Head of caudate nucleus (tissue), 42 donors: Measurements from ENCODE around the gene ZNF732.
A peak's percentile ranks its signal among the peaks of the same experiment; 100 is the strongest.
"Not testable (repeated sequence)": the region's sequence is repeated elsewhere in the genome, so short reads cannot be mapped to it uniquely, and the experiment has no call there.

Experiments
- DNase-seq, 42 donors: peaks; one replicate each; pipeline versions ENCODE4 v3.0.0 to v3.0.0-alpha.2; 2020 to 2021; ENCODE audit warnings: mixed read lengths in 7 of 42
- intact Hi-C: fragments of 100-400 bp; cut with DNase I; formaldehyde crosslinking; loops from one replicate; pipeline ENCODE4 v1.15.0; 2022

Gene ZNF732

DNA sequence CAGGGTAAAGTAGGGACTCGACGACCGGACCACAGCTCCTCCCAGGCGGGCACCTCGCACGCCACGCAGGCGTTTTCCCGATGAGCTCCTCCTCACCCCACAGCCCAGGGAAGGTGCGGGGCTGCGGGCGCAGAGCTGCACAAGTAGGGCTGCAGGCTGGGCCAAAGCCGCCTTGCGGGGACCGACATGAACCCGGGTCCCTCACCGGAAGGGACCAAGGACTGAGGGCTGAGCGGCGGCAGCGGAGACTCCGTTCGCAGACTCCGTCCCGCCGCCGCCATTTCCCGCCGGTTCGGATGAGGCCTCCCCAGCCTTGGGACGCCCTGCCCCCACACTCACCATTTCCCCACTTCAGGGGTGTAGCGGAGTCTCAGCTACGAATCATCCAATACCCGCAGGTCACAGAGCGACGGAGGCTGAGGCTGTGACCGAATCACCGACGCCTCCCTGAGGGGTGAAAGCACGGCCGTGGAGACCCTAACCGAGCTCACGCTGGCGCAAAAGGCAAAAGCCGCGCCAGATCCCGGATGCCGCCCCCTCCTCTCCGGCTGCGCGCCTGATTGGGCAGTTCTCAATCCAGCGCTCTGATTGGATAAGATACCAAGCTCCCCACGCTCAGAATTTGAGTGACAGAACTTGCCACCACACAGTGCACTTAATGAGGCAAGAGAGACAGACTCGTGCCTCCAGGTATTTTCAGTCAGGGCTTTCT lies at the start of gene ZNF732:
ZNF732 (minus strand) TSS at position 506 of the 712 bp plus-strand sequence; CDS start at position 342, 164 bp downstream.
- peak; percentile 53 to 91 (median 80) for DNase-seq
- intact Hi-C loops, result no loop called here

DNA sequence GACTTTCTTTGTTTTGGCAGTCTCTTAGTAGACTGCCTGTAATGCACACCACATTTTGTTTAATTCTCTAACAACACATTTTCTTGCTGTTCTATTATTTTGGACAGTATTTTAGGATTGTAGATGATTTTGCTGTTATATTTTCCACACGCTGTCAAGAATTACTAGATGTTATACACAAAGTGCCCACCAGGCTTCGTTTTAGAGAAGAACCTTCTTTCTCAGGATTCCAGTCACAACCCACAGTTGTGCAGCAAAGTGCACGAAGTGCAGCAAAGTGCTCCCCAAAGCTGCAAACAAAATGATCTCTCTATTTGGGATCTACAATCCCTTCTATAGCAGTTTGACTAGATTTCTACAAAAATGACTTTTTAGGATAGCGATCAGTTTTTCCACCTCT lies 34.7 kb upstream of the ZNF732 start:
- intact Hi-C loops, result no loop called here
- DNase-seq, result no peak

DNA sequence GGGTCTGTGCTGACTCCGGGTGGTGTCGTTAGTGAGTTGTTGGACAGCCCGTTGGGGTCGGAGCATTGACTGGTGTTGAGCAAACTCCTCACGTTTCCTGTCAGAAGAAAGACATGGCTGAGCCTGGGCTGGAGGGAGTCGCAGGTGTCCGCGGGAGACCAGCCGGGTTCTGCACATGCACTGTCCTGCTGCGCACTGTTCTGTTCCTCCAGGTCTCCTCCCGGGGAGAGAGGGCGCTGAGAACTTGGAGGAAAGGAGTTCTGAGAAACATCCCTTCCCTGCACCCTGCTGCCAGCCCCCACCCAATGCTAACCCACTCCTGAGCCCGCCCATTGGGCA lies 33.5 kb upstream of the ZNF732 start:
- intact Hi-C loops, result loop anchor here (5.0 kb wide), 1 partner anchor 96 kb away; no protein-coding TSS in a partner anchor
- peak in 4 of 42 donors; percentile 4 to 37 (median 4) for DNase-seq

- intact Hi-C loops, result loop anchor here (5.0 kb wide), 1 partner anchor 96 kb away; no protein-coding TSS in a partner anchor
- peak; percentile 30 to 89 (median 68) for DNase-seq
Observed at GRCh38 chr4:337932-338758, 32.9 kb upstream of the ZNF732 start.

DNA sequence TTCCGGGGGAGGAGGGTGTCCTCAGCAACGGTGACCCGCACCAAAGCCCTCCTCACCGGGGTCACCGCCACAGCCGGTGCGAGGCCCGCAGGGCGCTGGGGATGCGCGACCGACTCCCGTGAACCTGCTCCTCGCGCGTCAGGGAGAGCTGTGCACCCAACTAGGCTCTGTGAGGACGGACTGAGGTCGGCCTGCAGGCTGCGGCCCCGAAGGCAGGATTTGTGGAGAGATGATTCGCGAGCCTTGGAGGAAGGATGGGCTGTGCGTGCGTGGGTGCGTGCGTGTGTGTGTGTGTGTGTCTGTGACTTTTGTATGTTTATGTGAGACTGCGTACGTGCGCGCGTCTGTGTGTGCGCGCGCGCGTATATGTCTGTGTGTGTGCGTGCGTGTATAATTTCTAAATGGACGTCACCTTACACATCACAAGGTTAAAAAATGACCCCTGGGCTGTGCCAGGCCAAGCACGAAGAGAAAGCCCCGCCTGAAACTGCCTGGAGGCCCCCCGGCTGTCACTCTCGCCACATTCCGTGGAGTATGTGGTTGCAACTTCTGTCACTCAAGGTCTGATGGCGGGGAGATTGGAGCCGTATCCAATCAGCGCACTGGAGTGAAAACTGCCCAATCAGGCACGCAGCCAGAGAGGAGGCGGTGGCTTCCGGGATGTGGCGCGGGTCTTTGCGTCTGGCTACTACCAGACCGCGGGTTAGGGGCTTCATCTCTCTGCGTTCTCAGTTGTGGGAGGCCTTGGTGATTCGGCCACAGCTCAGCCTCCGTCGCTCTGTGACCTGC lies 32.1 kb upstream of the ZNF732 start, which contains the start of gene ZNF141:
ZNF141 (plus strand) TSS at position 672 of the 789 bp plus-strand sequence. CDS start 170 bp downstream, outside the sequence.
- intact Hi-C loops, result loop anchor here (5.0 kb wide), 1 partner anchor 95 kb away; no protein-coding TSS in a partner anchor

GRCh38 chr4:336893-337142 lies 31.5 kb upstream of the ZNF732 start:
- peak in 4 of 42 donors; percentile 5 to 24 (median 20) for DNase-seq
- intact Hi-C loops, result loop anchor here (5.0 kb wide), 1 partner anchor 95 kb away; no protein-coding TSS in a partner anchor

More for the DNA sequence above, 32.1 kb upstream of the ZNF732 start, which contains the start of gene ZNF141:
- DNase-seq, result peak; percentile 93 to 99 (median 98)

DNA sequence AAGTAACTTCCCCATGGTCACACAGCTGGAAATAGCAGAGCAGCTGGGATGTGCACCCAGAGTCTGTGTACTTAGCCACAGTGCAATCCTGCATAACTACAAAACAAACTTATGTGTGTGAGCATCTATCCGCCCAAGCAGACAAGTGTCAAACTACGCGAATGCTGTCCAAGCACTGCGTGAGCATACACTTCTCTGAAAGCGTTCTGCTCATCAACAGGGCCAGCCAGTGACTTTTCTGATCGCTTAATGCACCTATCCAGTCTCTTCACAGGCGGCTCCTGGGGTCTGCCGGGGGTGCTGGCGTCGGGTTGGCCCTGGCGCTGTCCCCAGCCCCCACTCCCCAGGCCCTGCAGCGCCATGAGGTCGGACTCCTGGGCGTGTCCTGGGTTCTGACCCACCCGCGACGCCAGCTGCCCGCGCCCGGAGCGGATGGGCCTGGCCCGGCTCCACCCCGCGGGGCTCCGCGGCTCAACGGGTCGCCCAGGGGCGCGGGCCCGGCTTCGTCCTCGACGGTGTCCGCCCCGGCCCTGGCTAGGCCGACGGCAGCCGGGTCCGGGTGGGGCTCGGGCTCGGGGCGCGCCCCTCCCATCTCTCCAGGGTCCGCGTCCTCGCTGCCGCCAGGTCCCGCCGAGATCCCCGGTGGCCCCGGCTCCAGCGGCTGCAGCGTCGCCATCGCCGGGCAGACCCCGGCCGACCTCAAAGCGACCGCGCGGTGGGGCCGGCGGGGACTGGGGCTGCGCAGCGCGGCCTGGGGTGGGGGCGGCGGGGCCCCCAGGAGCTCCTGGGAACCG lies 31.0 kb upstream of the ZNF732 start:
- DNase-seq, result peak in 36 of 42 donors; percentile 4 to 50 (median 18)
- intact Hi-C loops, result loop anchor here (5.0 kb wide), 1 partner anchor 94 kb away; no protein-coding TSS in a partner anchor

- peak in 1 of 42 donors; percentile 12 for DNase-seq
Observed at GRCh38 chr4:335515-335914, 30.2 kb upstream of the ZNF732 start.

DNA sequence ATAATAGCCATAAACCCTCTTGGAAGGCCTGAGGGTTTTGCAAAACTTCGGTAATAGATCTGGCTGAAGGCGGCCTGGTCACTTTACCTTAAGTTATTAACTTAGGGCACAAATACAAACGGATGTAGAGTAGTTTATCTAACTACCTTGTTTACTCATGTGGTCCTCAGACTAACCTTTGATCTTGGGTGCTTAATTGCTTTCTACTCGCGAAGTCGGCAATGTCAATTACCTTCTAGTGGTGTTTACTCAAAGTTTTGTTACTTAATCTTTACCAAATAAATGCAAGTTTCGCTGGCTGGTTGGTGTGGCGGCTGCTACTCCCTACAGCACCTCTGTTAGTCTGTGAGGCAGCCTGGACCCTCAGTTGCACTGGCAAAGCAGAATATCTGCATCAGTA lies 23.5 kb upstream of the ZNF732 start:
- intact Hi-C loops, result no loop called here
- no peak for DNase-seq

More at GRCh38 chr4:335515-335914, 30.2 kb upstream of the ZNF732 start:
- intact Hi-C loops, result loop anchor here (5.0 kb wide), 1 partner anchor 93 kb away; no protein-coding TSS in a partner anchor

DNA sequence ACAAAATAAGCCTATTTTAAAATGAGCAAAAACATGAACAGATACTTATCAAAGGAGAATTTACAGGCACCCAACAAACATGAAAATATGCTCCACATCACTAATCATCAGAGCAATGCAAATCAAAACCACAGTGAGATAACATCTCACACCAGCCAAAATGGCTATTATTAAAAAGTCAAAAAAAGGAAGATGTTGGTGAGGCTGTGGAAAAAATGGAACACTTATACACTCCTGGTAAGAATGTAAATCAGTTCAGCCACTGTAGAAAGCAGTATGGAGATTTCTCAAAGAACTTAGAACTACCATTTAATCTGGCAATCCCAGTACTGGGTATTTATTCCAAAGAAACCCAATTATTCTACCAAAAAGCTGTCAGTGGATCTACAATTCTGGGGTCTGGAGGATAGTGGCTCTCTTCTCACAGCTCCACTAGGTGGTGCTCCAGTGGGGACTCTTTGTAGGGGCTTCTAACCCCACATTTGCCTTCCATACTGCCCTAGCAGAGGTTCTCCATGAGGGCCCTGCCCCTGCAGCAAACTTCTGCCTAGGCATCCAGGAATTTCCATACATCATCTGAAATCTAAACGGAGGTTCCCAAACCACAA lies 9.1 kb upstream of the ZNF732 start:
- no peak for DNase-seq
- intact Hi-C loops, result no loop called here

DNA sequence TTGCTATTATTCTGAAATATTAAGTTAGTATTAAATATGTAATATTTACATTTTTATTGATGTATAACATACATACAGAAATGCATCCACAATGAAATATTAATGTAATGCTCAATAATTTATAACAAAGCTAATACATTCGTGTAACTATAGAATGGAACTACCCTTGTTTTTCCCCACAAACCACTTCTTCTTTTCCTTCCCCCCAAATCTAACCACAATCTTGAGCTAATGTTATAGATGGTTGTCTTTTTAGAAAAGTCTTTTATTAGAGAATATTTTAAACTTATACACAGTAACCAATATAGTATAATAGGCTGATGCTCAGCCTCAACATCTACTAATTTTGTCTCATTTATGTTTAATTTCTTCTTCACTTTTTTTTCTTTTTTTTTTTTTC lies 4.5 kb upstream of the ZNF732 start:
- intact Hi-C loops, result no loop called here
- no peak for DNase-seq

- intact Hi-C loops, result no loop called here
- DNase-seq, result no peak
Observed at GRCh38 chr4:306551-306961, 1.3 kb upstream of the ZNF732 start.

GRCh38 chr4:304516-304915 lies 758 bp downstream of the ZNF732 start:
- intact Hi-C loops, result not testable (repeated sequence)
- peak; percentile 18 to 85 (median 63) for DNase-seq

- peak in 8 of 42 donors; percentile 15 to 56 (median 25) for DNase-seq
- intact Hi-C loops, result no loop called here
Observed at GRCh38 chr4:302381-302780, 2.9 kb downstream of the ZNF732 start.

- DNase-seq, result no peak
- intact Hi-C loops, result no loop called here
Observed at GRCh38 chr4:294732-295131, 10.5 kb downstream of the ZNF732 start.

GRCh38 chr4:288891-289290 lies 16.4 kb downstream of the ZNF732 start:
- DNase-seq, result peak in 33 of 42 donors; percentile 7 to 85 (median 52)
- intact Hi-C loops, result no loop called here

DNA sequence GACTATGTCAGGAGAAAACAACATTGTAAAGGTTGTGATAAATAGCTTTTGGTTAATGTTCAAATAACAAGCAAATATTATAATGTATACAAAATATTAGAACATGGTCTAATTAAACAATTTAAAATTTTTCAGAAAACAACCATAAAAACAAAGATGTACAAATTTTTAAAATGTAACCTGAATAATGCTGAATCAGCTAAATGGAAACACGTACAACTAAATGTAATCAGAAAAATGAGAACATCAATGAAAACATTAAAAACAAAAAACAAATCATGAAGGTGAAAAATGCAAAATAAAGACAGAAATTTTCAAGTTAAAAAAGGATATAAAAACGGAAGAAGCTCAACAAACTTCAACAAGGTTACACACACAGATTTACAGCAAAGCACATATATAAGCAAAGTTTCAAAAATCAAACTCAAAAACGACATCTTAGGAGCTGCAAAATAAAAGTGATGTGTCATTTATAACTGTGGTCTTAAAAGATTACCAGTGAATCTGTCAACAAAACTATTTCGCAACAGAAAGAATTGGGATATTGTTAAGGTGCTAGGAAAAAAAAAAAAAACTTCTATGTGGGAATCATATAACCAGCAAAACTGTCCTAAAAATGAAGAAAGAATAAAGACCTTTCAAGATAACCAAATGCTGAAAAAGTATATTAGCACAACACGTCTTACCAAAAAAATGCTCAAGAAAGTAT lies 31.8 kb downstream of the ZNF732 start:
- DNase-seq, result no peak
- intact Hi-C loops, result no loop called here
